ENCODE measurements around the gene RPS6KA2.

DNA sequence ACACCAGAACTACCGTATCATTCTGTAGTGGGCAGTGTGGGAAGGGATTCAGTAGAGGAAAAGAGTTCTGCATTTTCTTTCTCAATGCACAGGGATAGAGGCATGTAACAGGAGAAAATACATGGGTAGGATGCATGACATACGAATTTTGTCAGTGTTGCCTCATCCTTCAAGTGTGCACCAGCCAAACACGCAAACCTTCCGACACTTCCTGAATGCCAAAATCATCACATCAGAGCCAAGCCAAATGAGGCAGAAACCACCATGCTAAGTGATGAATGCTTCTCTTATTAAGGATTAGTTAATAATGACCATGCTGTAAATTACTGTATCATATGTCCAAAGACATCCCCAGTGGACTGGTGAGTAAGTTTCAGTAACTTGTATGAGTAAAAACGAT is 67.8 kb downstream of the RPS6KA2 start:
- TF ChIP-seq POLR2A (IDR thresholded peaks at IDR 0.05): no peak
- TF ChIP-seq, protein P1, sequence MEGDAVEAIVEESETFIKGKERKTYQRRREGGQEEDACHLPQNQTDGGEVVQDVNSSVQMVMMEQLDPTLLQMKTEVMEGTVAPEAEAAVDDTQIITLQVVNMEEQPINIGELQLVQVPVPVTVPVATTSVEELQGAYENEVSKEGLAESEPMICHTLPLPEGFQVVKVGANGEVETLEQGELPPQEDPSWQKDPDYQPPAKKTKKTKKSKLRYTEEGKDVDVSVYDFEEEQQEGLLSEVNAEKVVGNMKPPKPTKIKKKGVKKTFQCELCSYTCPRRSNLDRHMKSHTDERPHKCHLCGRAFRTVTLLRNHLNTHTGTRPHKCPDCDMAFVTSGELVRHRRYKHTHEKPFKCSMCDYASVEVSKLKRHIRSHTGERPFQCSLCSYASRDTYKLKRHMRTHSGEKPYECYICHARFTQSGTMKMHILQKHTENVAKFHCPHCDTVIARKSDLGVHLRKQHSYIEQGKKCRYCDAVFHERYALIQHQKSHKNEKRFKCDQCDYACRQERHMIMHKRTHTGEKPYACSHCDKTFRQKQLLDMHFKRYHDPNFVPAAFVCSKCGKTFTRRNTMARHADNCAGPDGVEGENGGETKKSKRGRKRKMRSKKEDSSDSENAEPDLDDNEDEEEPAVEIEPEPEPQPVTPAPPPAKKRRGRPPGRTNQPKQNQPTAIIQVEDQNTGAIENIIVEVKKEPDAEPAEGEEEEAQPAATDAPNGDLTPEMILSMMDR (IDR thresholded peaks at IDR 0.05): no peak
